T-cell (primary cell): ENCODE results near the gene CDC42SE2. TPM values are rescaled to one million over a fixed set of nuclear protein-coding genes. Genes with fewer than 3 reads are reported as not detected.
"Not testable (repeated sequence)": the region's sequence is repeated elsewhere in the genome, so short reads cannot be mapped to it uniquely, and the experiment has no call there.

ENCODE experiments used
- ATAC-seq, 4 experiments: fragments of 200-7000 bp in 3 of 4; fragments of 150-1000 bp in 1 of 4; cut with Tn5 transposase; replicated peaks in 1 of 4; 1 replicate in 3 of 4; 2 replicates in 1 of 4; pipeline ENCODE4 v1.10.0; 2021; ENCODE audit warnings: moderate library complexity in 3 of 4, mild to moderate bottlenecking in 2 of 4, moderate number of reproducible peaks in 1 of 4
- CTCF ChIA-PET, 2 donors: fragments of 300-600 bp; sonication (Branson Sonifier 250); formaldehyde crosslinking; loops; one replicate each; lab custom pipeline; 2022; ENCODE audit warnings: antibody characterized with exemption in 2 of 2; lab: Charles Lee
- POLR2A ChIA-PET, 2 donors: fragments of 300-600 bp; sonication (Branson Sonifier 250); formaldehyde crosslinking; loops; one replicate each; lab custom pipeline; 2022; ENCODE audit warnings: antibody characterized with exemption in 2 of 2; lab: Charles Lee
- DNase-seq, 35 experiments: peaks; one replicate each; pipeline versions ENCODE4 v3.0.0 to v3.0.0-alpha.2; 2013 to 2023
- H3K27ac ChIP-seq: one replicate; pipeline ENCODE4 v1.5.1; 2013; ENCODE audit warnings: low read length
- H3K27me3 ChIP-seq, 2 experiments: replicated peaks in 1 of 2; 1 replicate in 1 of 2; 2 replicates in 1 of 2; pipeline versions ENCODE4 v1.6.1 to v1.7.0; 2013; ENCODE audit warnings: low read length in 1 of 2, mixed read lengths in 1 of 2; ENCODE audit not compliant: control insufficient read depth in 2 of 2, insufficient read depth in 2 of 2; ENCODE audit errors: extremely low read depth in 1 of 2
- H3K36me3 ChIP-seq, 2 donors: 1 replicate in 1 of 2; 2 replicates in 1 of 2; pipeline versions ENCODE4 v1.6.1 to v1.7.0; 2013; ENCODE audit warnings: low read length in 1 of 2; ENCODE audit not compliant: control insufficient read depth in 2 of 2, insufficient read depth in 1 of 2; ENCODE audit errors: extremely low read depth in 1 of 2
- H3K4me1 ChIP-seq, 2 experiments: 1 replicate in 1 of 2; 2 replicates in 1 of 2; pipeline versions ENCODE4 v1.6.1 to v1.7.0; 2013; ENCODE audit warnings: low read length in 2 of 2, mixed read lengths in 1 of 2; ENCODE audit not compliant: insufficient read depth in 2 of 2, control insufficient read depth in 1 of 2; ENCODE audit errors: extremely low read depth in 1 of 2
- H3K4me3 ChIP-seq, 2 donors: 1 replicate in 1 of 2; 2 replicates in 1 of 2; pipeline versions ENCODE4 v1.5.1 to v1.7.0; 2013; ENCODE audit warnings: mild to moderate bottlenecking in 2 of 2, low read length in 1 of 2, moderate library complexity in 1 of 2; ENCODE audit not compliant: control insufficient read depth in 1 of 2; ENCODE audit errors: extremely low read depth in 1 of 2
- H3K9me3 ChIP-seq: 2 replicates; pipeline ENCODE4 v1.7.0; 2013
- H3K27ac Mint-ChIP-seq, 2 donors: one replicate each; pipeline ENCODE4 v1.8.0; 2020 to 2021; ENCODE audit warnings: mild to moderate bottlenecking in 2 of 2, mixed read lengths in 2 of 2
- H3K27me3 Mint-ChIP-seq, 2 donors: one replicate each; pipeline ENCODE4 v1.8.0; 2021 to 2022; ENCODE audit warnings: mixed read lengths in 2 of 2
- H3K36me3 Mint-ChIP-seq: one replicate; pipeline ENCODE4 v1.8.0; 2021; ENCODE audit warnings: mixed read lengths
- H3K4me1 Mint-ChIP-seq, 3 donors: one replicate each; pipeline ENCODE4 v1.8.0; 2020 to 2022; ENCODE audit warnings: mixed read lengths in 3 of 3, mild to moderate bottlenecking in 1 of 3
- H3K4me3 Mint-ChIP-seq, 3 donors: one replicate each; pipeline ENCODE4 v1.8.0; 2020 to 2022; ENCODE audit warnings: mild to moderate bottlenecking in 3 of 3, mixed read lengths in 3 of 3, moderate library complexity in 3 of 3
- H3K9me3 Mint-ChIP-seq, 3 donors: one replicate each; pipeline ENCODE4 v1.8.0; 2020 to 2022; ENCODE audit warnings: mixed read lengths in 3 of 3
- WGBS: methylation state at CpG from one replicate; pipeline ENCODE4 v1.1.5; 2013; ENCODE audit warnings: missing lambda C conversion rate; ENCODE audit not compliant: insufficient coverage; 5-methylcytosine and 5-hydroxymethylcytosine counted together
- total RNA-seq, 35 experiments: library from RNA in 6 of 35; stranded (reverse) in 6 of 35; fragments of 120-200 nt in 1 of 35; gene quantifications; one replicate each; pipeline versions ENCODE4 v1.2.1 to v1.2.4 and lab custom pipeline; 2013 to 2026

The CDC42SE2 gene
- total RNA-seq, 5 donors from 2014 or later (not counting 1 experiment from before 2014, with no cell fraction given), result 229 to 259 (median 238) TPM

- CTCF ChIA-PET, result interaction anchor here in 1 of 2 donors (0.8 to 2.5 kb wide), 2 partner anchors 57 to 59 kb away, joined by 5 to 10 read pairs; no protein-coding TSS in a partner anchor
- Histone ChIP-seq H3K4me3 (no peak overlapping the region), H3K27ac (peak overlapping the region; percentile 4), H3K9me3 (no peaks in the 10 kb centered on the region), H3K36me3 (peaks cover 0 to 17% of the 10 kb centered on the region in 2 donors), H3K27me3 (no peaks in the 10 kb centered on the region), H3K4me1 (peaks cover 26 to 37% of the 10 kb centered on the region in 2 experiments)
- peaks cover 76 to 84% (median 79%) of the 10 kb centered on the region in 3 donors for H3K4me1 Mint-ChIP-seq
- ATAC-seq, result no peak
- peak overlapping the region; percentile 23 to 40 for H3K27ac Mint-ChIP-seq
- H3K4me3 Mint-ChIP-seq, result peak overlapping the region; percentile 14 to 55 (median 28)
- H3K36me3 Mint-ChIP-seq, result peaks cover 49% of the 10 kb centered on the region
- peaks cover 0 to 5% (median 0%) of the 10 kb centered on the region in 3 donors for H3K9me3 Mint-ChIP-seq
- no peaks in the 10 kb centered on the region for H3K27me3 Mint-ChIP-seq
- DNase-seq, result no peak
- POLR2A ChIA-PET, result interaction anchor here in 1 of 2 donors (0.7 kb wide), 1 partner anchor 35 kb away, joined by 4 read pairs; no protein-coding TSS in a partner anchor
Measured at GRCh38 chr5:131323378-131323777, 59.5 kb downstream of the CDC42SE2 start.

GRCh38 chr5:131324303-131324702 lies 60.5 kb downstream of the CDC42SE2 start:
- Histone ChIP-seq H3K36me3 (peaks cover 0 to 13% of the 10 kb centered on the region in 2 donors), H3K9me3 (no peaks in the 10 kb centered on the region), H3K4me1 (peaks cover 32 to 43% of the 10 kb centered on the region in 2 experiments), H3K27ac (peak overlapping the region; percentile 4), H3K27me3 (no peaks in the 10 kb centered on the region), H3K4me3 (no peak overlapping the region)
- DNase-seq, result no peak
- peak overlapping the region; percentile 30 to 69 for H3K27ac Mint-ChIP-seq
- peaks cover 82 to 85% (median 85%) of the 10 kb centered on the region in 3 donors for H3K4me1 Mint-ChIP-seq
- peaks cover 0 to 5% (median 0%) of the 10 kb centered on the region in 3 donors for H3K9me3 Mint-ChIP-seq
- ChIA-PET POLR2A (no interaction called here), CTCF (interaction anchor here (0.6 to 2.5 kb wide), 4 partner anchors 58 to 664 kb away, joined by 4 to 10 read pairs (median 6); no protein-coding TSS in a partner anchor)
- H3K36me3 Mint-ChIP-seq, result peaks cover 49% of the 10 kb centered on the region
- no peaks in the 10 kb centered on the region for H3K27me3 Mint-ChIP-seq
- peak overlapping the region in 1 of 3 donors; percentile 55 for H3K4me3 Mint-ChIP-seq
- WGBS, result no CpG with 5 or more reads among the region's 1 CpG
- ATAC-seq, result no peak

- peak overlapping the region; percentile 8 for H3K27ac ChIP-seq
- DNase-seq (no peak), ATAC-seq (peak in 1 of 4 experiments; percentile 34)
- H3K4me1 ChIP-seq, result peaks cover 14 to 36% of the 10 kb centered on the region in 2 experiments
- Mint-ChIP-seq H3K27ac (peak overlapping the region; percentile 54 to 76), H3K4me1 (peaks cover 84 to 88% (median 86%) of the 10 kb centered on the region in 3 donors), H3K36me3 (peaks cover 40% of the 10 kb centered on the region), H3K4me3 (peak overlapping the region in 1 of 3 donors; percentile 21), H3K9me3 (no peaks in the 10 kb centered on the region), H3K27me3 (no peaks in the 10 kb centered on the region)
- ChIA-PET CTCF (interaction anchor here (0.6 to 1.8 kb wide), 8 partner anchors 15 to 119 kb away, joined by 3 to 6 read pairs (median 5); no protein-coding TSS in a partner anchor), POLR2A (interaction anchor here (0.6 to 1.6 kb wide), 6 partner anchors 13 to 77 kb away, joined by 3 to 15 read pairs (median 4); no protein-coding TSS in a partner anchor)
- H3K9me3 ChIP-seq, result no peaks in the 10 kb centered on the region
- H3K27me3 ChIP-seq, result no peaks in the 10 kb centered on the region
- WGBS, result 100% methylated on average over 1 of the region's 3 CpGs
- no peak overlapping the region for H3K4me3 ChIP-seq
- peaks cover 0 to 13% of the 10 kb centered on the region in 2 donors for H3K36me3 ChIP-seq
Measured at GRCh38 chr5:131328536-131329285, 64.9 kb downstream of the CDC42SE2 start.

GRCh38 chr5:131329286-131329560 lies 65.4 kb downstream of the CDC42SE2 start:
- no peak overlapping the region for H3K27ac ChIP-seq
- WGBS, result no CpG with 5 or more reads among the region's 2 CpGs
- H3K27me3 ChIP-seq, result no peaks in the 10 kb centered on the region
- ChIA-PET POLR2A (interaction anchor here (0.6 to 1.6 kb wide), 6 partner anchors 13 to 78 kb away, joined by 3 to 15 read pairs (median 4); no protein-coding TSS in a partner anchor), CTCF (interaction anchor here (0.6 to 1.8 kb wide), 9 partner anchors 15 to 120 kb away, joined by 3 to 6 read pairs (median 5); no protein-coding TSS in a partner anchor)
- no peak for DNase-seq
- H3K36me3 ChIP-seq, result peaks cover 0 to 13% of the 10 kb centered on the region in 2 donors
- Mint-ChIP-seq H3K27ac (peak overlapping the region; percentile 54 to 76), H3K4me3 (peak overlapping the region in 1 of 3 donors; percentile 21), H3K4me1 (peaks cover 84 to 88% (median 88%) of the 10 kb centered on the region in 3 donors), H3K27me3 (no peaks in the 10 kb centered on the region), H3K36me3 (peaks cover 44% of the 10 kb centered on the region), H3K9me3 (no peaks in the 10 kb centered on the region)
- ATAC-seq, result no peak
- H3K4me1 ChIP-seq, result peaks cover 14 to 34% of the 10 kb centered on the region in 2 experiments
- no peak overlapping the region for H3K4me3 ChIP-seq
- H3K9me3 ChIP-seq, result no peaks in the 10 kb centered on the region

- no CpG with 5 or more reads among the region's 5 CpGs for WGBS
- ChIA-PET POLR2A (interaction anchor here (0.6 to 1.6 kb wide), 5 partner anchors 12 to 162 kb away, joined by 3 to 5 read pairs (median 4); no protein-coding TSS in a partner anchor), CTCF (interaction anchor here (0.6 to 1.8 kb wide), 6 partner anchors 16 to 85 kb away, joined by 3 to 6 read pairs (median 5); no protein-coding TSS in a partner anchor)
- Histone ChIP-seq H3K36me3 (peaks cover 0 to 13% of the 10 kb centered on the region in 2 donors), H3K27me3 (no peaks in the 10 kb centered on the region), H3K27ac (no peak overlapping the region), H3K9me3 (no peaks in the 10 kb centered on the region), H3K4me1 (peaks cover 14 to 27% of the 10 kb centered on the region in 2 experiments), H3K4me3 (no peak overlapping the region)
- H3K4me1 Mint-ChIP-seq, result peaks cover 84 to 88% (median 88%) of the 10 kb centered on the region in 3 donors
- no peak overlapping the region for H3K4me3 Mint-ChIP-seq
- no peak for ATAC-seq
- H3K9me3 Mint-ChIP-seq, result peaks cover 0 to 2% (median 0%) of the 10 kb centered on the region in 3 donors
- peaks cover 50% of the 10 kb centered on the region for H3K36me3 Mint-ChIP-seq
- DNase-seq, result no peak
- H3K27me3 Mint-ChIP-seq, result no peaks in the 10 kb centered on the region
- peak overlapping the region; percentile 41 to 79 for H3K27ac Mint-ChIP-seq
Measured at GRCh38 chr5:131330031-131330430, 66.2 kb downstream of the CDC42SE2 start.

- H3K4me1 ChIP-seq, result peaks cover 0 to 32% of the 10 kb centered on the region in 2 experiments
- H3K9me3 Mint-ChIP-seq, DNase-seq, H3K27me3 ChIP-seq, H3K9me3 ChIP-seq, CTCF ChIA-PET, ATAC-seq, H3K27me3 Mint-ChIP-seq, H3K36me3 ChIP-seq, H3K4me3 ChIP-seq, H3K27ac ChIP-seq: not testable (repeated sequence)
- H3K4me1 Mint-ChIP-seq, result peaks cover 78 to 91% (median 91%) of the 10 kb centered on the region in 3 donors
- no CpG with 5 or more reads among the region's 4 CpGs for WGBS
- peak overlapping the region in 1 of 3 donors; percentile 61 for H3K4me3 Mint-ChIP-seq
- H3K36me3 Mint-ChIP-seq, result peaks cover 70% of the 10 kb centered on the region
- POLR2A ChIA-PET, result interaction anchor here in 1 of 2 donors (0.7 kb wide), 1 partner anchor 17 kb away, joined by 4 read pairs; no protein-coding TSS in a partner anchor
- H3K27ac Mint-ChIP-seq, result peak overlapping the region; percentile 59 to 73
Measured at GRCh38 chr5:131335756-131336155, 71.9 kb downstream of the CDC42SE2 start.
